Measurements from ENCODE around the gene SIRT7. TPM values are rescaled to one million over a fixed set of nuclear protein-coding genes. Genes with fewer than 3 reads are reported as not detected.

Gene SIRT7
- total and polyA plus RNA-seq, 2 donors from 2014 or later, result 17.4 to 25.2 TPM

DNA sequence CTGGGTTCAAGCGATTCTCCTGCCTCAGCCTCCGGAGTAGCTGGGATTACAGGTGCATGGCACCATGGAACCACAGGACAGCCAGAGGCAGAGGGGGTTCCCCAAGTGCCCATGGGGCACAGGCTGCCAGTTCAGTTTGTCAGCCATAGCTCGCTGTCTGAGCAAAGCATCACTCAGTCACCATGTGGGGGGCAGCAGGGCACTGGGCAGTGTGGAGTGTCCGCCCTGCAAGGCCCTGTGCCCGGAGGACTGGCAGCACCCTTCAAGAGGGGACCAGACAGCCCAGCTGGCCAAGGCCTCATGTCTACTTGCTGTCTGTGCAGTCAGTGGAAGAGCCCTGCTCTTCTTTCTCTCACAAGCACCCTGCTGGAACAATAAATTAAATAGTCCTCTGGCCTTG lies 33.0 kb downstream of the SIRT7 start:
- intact Hi-C loops (cut with DNase I), result no loop called here
- no peak overlapping the region for H3K27ac ChIP-seq (ENCODE audit: low read depth in 2 of 2, low read length in 2 of 2)
- FAIRE-seq (no peak), DNase-seq (no peak)
- TF ChIP-seq, protein P1, sequence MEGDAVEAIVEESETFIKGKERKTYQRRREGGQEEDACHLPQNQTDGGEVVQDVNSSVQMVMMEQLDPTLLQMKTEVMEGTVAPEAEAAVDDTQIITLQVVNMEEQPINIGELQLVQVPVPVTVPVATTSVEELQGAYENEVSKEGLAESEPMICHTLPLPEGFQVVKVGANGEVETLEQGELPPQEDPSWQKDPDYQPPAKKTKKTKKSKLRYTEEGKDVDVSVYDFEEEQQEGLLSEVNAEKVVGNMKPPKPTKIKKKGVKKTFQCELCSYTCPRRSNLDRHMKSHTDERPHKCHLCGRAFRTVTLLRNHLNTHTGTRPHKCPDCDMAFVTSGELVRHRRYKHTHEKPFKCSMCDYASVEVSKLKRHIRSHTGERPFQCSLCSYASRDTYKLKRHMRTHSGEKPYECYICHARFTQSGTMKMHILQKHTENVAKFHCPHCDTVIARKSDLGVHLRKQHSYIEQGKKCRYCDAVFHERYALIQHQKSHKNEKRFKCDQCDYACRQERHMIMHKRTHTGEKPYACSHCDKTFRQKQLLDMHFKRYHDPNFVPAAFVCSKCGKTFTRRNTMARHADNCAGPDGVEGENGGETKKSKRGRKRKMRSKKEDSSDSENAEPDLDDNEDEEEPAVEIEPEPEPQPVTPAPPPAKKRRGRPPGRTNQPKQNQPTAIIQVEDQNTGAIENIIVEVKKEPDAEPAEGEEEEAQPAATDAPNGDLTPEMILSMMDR (IDR thresholded peaks at IDR 0.05; ENCODE audit: borderline replicate concordance, extremely low read depth, insufficient read depth), result no peak
- no peak overlapping the region for H3K4me3 ChIP-seq (ENCODE audit: low read length in 3 of 3)
- peaks cover 0 to 26% (median 24%) of the 10 kb centered on the region in 3 donors for H3K36me3 ChIP-seq (ENCODE audit: control insufficient read depth in 2 of 3, insufficient read depth in 3 of 3, low read length in 3 of 3)
- no peaks in the 10 kb centered on the region for H3K27me3 ChIP-seq (ENCODE audit: control insufficient read depth, insufficient read depth, low read length)
- H3K4me1 ChIP-seq (ENCODE audit: control insufficient read depth in 2 of 3, insufficient read depth in 2 of 3, low read depth in 1 of 3, low read length in 3 of 3), result peaks cover 0 to 5% (median 0%) of the 10 kb centered on the region in 3 donors
- no peaks in the 10 kb centered on the region for H3K9me3 ChIP-seq (ENCODE audit: control insufficient read depth in 2 of 3, insufficient read depth in 1 of 3, low read length in 3 of 3)
- H3K9ac ChIP-seq (ENCODE audit: low read length in 3 of 3), result no peak overlapping the region

DNA sequence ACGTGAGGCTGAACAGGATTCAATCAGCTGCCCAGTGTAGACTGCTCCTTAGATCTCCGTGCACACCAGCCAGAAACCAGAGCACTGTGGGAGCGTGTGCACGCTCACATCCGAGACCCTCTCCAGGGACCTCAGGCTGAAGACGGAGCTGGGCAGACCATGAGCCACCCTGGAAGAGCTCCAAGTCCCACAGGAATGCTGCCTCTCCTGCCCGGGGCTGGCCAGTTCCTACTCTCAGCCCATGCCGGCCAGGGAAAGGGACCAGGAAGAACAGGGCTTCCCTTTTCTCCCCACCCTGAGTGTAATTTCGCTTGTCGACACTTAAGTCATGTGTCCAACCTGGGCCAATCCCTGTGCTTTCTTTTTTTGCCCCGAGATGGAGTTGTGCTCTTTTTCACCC lies 33.5 kb downstream of the SIRT7 start:
- Histone ChIP-seq H3K27me3 (ENCODE audit: control insufficient read depth, insufficient read depth, low read length) (no peaks in the 10 kb centered on the region), H3K4me3 (ENCODE audit: low read length in 3 of 3) (no peak overlapping the region), H3K9me3 (ENCODE audit: control insufficient read depth in 2 of 3, insufficient read depth in 1 of 3, low read length in 3 of 3) (no peaks in the 10 kb centered on the region), H3K36me3 (ENCODE audit: control insufficient read depth in 2 of 3, insufficient read depth in 3 of 3, low read length in 3 of 3) (peaks cover 0 to 22% (median 20%) of the 10 kb centered on the region in 3 donors), H3K9ac (ENCODE audit: low read length in 3 of 3) (no peak overlapping the region), H3K27ac (ENCODE audit: low read depth in 2 of 2, low read length in 2 of 2) (no peak overlapping the region), H3K4me1 (ENCODE audit: control insufficient read depth in 2 of 3, insufficient read depth in 2 of 3, low read depth in 1 of 3, low read length in 3 of 3) (peaks cover 0 to 5% (median 0%) of the 10 kb centered on the region in 3 donors)
- intact Hi-C loops (cut with DNase I), result no loop called here
- no peak for DNase-seq
- no peak for FAIRE-seq
- TF ChIP-seq, protein P1 (IDR thresholded peaks at IDR 0.05; ENCODE audit: borderline replicate concordance, extremely low read depth, insufficient read depth), result no peak

DNA sequence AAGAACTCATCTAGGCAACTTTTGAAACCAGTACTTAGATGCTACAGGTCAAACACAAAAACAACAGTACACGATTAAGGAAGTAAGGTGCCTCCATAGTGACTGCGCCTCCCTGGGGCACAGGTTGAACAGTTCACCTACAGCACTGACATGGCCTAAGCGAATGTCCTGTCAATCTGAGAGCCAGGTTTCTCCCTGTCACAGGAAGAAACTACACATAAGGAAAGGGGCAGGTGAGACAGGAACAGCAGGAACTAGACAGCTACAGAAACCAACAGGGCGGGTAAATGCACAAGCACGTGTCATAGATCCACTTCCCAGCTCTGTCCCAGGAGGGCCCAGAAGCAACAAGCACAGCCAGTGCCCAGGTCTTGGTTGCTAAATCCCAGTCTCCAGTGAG lies 38.9 kb downstream of the SIRT7 start:
- Histone ChIP-seq H3K4me1 (ENCODE audit: control insufficient read depth in 2 of 3, insufficient read depth in 2 of 3, low read depth in 1 of 3, low read length in 3 of 3) (no peaks in the 10 kb centered on the region), H3K9me3 (ENCODE audit: control insufficient read depth in 2 of 3, insufficient read depth in 1 of 3, low read length in 3 of 3) (no peaks in the 10 kb centered on the region), H3K27me3 (ENCODE audit: control insufficient read depth, insufficient read depth, low read length) (no peaks in the 10 kb centered on the region), H3K27ac (ENCODE audit: low read depth in 2 of 2, low read length in 2 of 2) (no peak overlapping the region), H3K9ac (ENCODE audit: low read length in 3 of 3) (no peak overlapping the region), H3K36me3 (ENCODE audit: control insufficient read depth in 2 of 3, insufficient read depth in 3 of 3, low read length in 3 of 3) (no peaks in the 10 kb centered on the region), H3K4me3 (ENCODE audit: low read length in 3 of 3) (no peak overlapping the region)
- TF ChIP-seq, protein P1 (IDR thresholded peaks at IDR 0.05; ENCODE audit: borderline replicate concordance, extremely low read depth, insufficient read depth), result no peak
- intact Hi-C loops (cut with DNase I), result no loop called here
- DNase-seq, result no peak
- no peak for FAIRE-seq

DNA sequence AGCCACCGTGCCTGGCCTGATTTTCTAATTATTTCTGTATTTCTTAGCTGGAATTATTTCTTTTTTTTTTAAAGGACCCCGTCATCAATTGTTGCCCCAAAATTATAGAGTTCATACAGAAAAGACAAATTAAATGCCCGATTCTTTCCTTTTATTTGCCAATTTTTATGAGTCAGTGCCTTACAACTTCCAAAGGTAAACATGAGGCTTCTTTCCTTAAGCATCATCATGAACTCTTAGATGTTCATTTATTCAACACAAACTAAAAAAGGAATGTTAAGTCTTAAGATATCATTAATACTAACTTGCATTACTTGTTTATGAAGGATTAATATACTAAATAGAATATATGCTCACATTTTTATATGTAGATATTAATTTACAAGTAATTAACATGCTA lies 39.7 kb downstream of the SIRT7 start:
- intact Hi-C loops (cut with DNase I), result no loop called here
- no peak overlapping the region for H3K4me3 ChIP-seq (ENCODE audit: low read length in 3 of 3)
- DNase-seq (no peak), FAIRE-seq (no peak)
- no peak overlapping the region for H3K27ac ChIP-seq (ENCODE audit: low read depth in 2 of 2, low read length in 2 of 2)
- H3K36me3 ChIP-seq (ENCODE audit: control insufficient read depth in 2 of 3, insufficient read depth in 3 of 3, low read length in 3 of 3), result no peaks in the 10 kb centered on the region
- no peaks in the 10 kb centered on the region for H3K4me1 ChIP-seq (ENCODE audit: control insufficient read depth in 2 of 3, insufficient read depth in 2 of 3, low read depth in 1 of 3, low read length in 3 of 3)
- no peaks in the 10 kb centered on the region for H3K9me3 ChIP-seq (ENCODE audit: control insufficient read depth in 2 of 3, insufficient read depth in 1 of 3, low read length in 3 of 3)
- no peaks in the 10 kb centered on the region for H3K27me3 ChIP-seq (ENCODE audit: control insufficient read depth, insufficient read depth, low read length)
- H3K9ac ChIP-seq (ENCODE audit: low read length in 3 of 3), result no peak overlapping the region
- TF ChIP-seq, protein P1 (IDR thresholded peaks at IDR 0.05; ENCODE audit: borderline replicate concordance, extremely low read depth, insufficient read depth), result no peak

Measured in kidney (tissue), 14 donors.